ENCODE data around the gene SPATA9. TPM values are rescaled to one million over a fixed set of nuclear protein-coding genes. Genes with fewer than 3 reads are reported as not detected.
A peak's percentile ranks its signal among the peaks of the same experiment; 100 is the strongest.

Gene SPATA9
- total and polyA plus RNA-seq, 2 of the 8 experiments (the other 6 are each of a cell fraction or from before 2014, with no cell fraction given): not detected

- TF ChIP-seq FOSL1 (IDR thresholded peaks at IDR 0.05; ENCODE audit: insufficient read depth, low read depth, low read length): no peak
- TF ChIP-seq MAX (IDR thresholded peaks at IDR 0.05): peak; percentile 84; the same call in 1 of the 2 replicates
- no peak for TF ChIP-seq TAF7 (optimal IDR thresholded peaks at IDR 0.05; ENCODE audit: borderline replicate concordance, low read depth, low read length)
- TF ChIP-seq EGR1 (IDR thresholded peaks at IDR 0.05; ENCODE audit: borderline replicate concordance, low read depth, low read length): peak; percentile 76; the same call in 1 of the 2 replicates
- no peak for TF ChIP-seq SIX5 (IDR thresholded peaks at IDR 0.05; ENCODE audit: low read depth, low read length)
- TF ChIP-seq CTCF (IDR thresholded peaks at IDR 0.05; ENCODE audit: control extremely low read depth in 1 of 3, insufficient read depth in 1 of 3, low read depth in 1 of 3, low read length in 3 of 3): no peak
- TF ChIP-seq HDAC6 (IDR thresholded peaks at IDR 0.05; ENCODE audit: low read depth, low read length): no peak
- TF ChIP-seq TBP (IDR thresholded peaks at IDR 0.05; ENCODE audit: low read depth, low read length): no peak
- TF ChIP-seq ZNF274 (IDR thresholded peaks at IDR 0.05; ENCODE audit: borderline replicate concordance, extremely low read depth, low read length): no peak
- TF ChIP-seq BACH1 (IDR thresholded peaks at IDR 0.05; ENCODE audit: low read length): no peak
- TF ChIP-seq TEAD4 (IDR thresholded peaks at IDR 0.05; ENCODE audit: low read depth, low read length): peak; percentile 53; the same call in 1 of the 2 replicates
- TF ChIP-seq ASH2L (IDR thresholded peaks at IDR 0.05; ENCODE audit: low read length): no peak
- TF ChIP-seq CHD2 (IDR thresholded peaks at IDR 0.05; ENCODE audit: low read length): no peak
- TF ChIP-seq SP4 (IDR thresholded peaks at IDR 0.05; ENCODE audit: low read length): no peak
- TF ChIP-seq MAFK (IDR thresholded peaks at IDR 0.05; ENCODE audit: low read depth, low read length): no peak
- TF ChIP-seq HDAC2 (IDR thresholded peaks at IDR 0.05; ENCODE audit: borderline replicate concordance in 1 of 2, low read depth in 2 of 2, low read length in 2 of 2): peak in 1 of 2 experiments; percentile 71; a peak in 2 of 4 replicates
- no peak for TF ChIP-seq SRF (IDR thresholded peaks at IDR 0.05; ENCODE audit: low read depth, low read length)
- 0 out of 2 replicates have a peak, but pooled peaks have one; percentile 22 for TF ChIP-seq USF2 (IDR thresholded peaks at IDR 0.05; ENCODE audit: low read length)
- no peak for TF ChIP-seq CBX8 (IDR thresholded peaks at IDR 0.05; ENCODE audit: borderline replicate concordance, low read depth, low read length)
- no peak for TF ChIP-seq BRCA1 (IDR thresholded peaks at IDR 0.05; ENCODE audit: low read depth, low read length)
Measured at GRCh38 chr5:95730730-95731570, 48.2 kb upstream of the SPATA9 start, which contains the start of gene RHOBTB3 (continued).
